Embryonic facial prominence (tissue), 1 donor: ENCODE data around the gene RIMS3.

Source experiments
- DNase-seq: peaks from one replicate; pipeline ENCODE4 v3.0.0-alpha.2; 2016; ENCODE audit errors: extremely low spot score

The RIMS3 gene

DNA sequence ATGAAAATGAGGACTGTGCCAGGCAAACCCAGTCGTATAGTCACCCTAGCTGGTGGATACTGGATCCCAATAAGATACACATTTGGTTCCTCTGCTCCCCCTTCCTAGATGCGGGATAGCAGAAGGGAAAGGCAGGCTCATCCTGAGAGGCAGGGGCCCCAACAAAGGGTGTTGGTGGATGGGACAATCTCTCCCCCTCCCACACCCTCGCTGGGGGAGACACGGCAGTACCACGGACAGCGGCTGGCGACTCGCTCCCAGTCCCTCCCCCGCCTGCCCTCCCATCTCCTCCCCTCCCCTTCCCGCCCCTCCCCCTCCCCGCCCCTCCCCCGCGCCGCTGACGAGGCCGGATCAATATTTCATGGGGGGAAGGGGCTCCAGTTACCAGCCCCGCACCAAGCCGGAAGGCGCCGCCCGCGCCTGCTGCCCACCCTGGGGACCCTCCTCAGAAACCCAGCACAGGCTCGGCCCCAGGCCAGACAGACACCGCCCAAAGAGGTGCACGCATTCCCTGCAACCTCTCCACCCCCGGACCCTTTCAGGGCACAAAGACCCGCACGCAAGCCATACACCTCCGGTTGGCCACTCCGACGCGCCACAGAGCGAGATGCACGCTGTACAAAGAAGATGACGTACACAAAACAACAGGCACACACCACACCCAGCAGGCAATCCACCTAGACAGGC is 11.5 kb downstream of the RIMS3 start:
- no peak for DNase-seq

- DNase-seq, result no peak
Observed at GRCh38 chr1:40652979-40653378, 12.5 kb downstream of the RIMS3 start.

DNA sequence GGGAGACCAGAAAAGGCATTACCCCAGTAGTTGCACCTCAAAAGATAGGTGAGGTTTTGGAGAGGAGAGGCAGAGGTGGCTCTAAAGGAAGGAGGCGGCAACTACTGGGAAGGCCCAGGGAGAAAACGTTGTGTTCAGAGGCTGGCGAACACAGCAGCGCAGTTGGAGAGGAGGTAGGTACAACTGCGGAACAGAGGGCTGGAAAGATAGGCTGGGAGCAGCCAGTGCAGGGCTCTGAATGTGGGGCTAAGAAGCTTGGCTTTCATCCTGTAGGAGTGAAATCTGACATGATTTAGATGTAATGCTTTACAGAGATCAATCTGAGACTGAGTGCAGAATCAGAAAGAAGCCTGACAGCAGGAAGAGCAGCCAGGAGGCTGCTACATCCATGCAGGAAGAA is 13.0 kb downstream of the RIMS3 start:
- DNase-seq, result no peak

- DNase-seq, result no peak
Observed at GRCh38 chr1:40651138-40651857, 14.2 kb downstream of the RIMS3 start.

DNA sequence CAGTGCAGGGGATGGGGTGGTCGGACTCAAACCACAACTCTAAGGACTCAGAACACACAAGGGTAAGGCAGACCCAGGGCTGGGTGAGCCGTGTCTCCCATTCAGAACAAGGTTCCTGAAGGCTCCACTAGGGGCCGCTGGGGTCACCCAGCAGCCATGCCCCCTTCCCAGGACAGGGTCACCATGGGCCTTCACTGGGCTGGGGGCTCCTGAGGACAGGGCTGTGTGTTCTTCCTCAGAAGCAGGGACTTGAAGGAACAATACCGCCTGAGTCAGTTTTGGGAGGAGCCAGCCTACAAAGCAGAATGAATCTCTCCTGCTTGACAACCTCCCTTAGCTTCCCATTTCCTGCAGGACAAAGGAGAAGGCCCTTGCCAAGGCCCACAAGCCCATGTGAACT is 15.4 kb downstream of the RIMS3 start:
- no peak for DNase-seq

DNA sequence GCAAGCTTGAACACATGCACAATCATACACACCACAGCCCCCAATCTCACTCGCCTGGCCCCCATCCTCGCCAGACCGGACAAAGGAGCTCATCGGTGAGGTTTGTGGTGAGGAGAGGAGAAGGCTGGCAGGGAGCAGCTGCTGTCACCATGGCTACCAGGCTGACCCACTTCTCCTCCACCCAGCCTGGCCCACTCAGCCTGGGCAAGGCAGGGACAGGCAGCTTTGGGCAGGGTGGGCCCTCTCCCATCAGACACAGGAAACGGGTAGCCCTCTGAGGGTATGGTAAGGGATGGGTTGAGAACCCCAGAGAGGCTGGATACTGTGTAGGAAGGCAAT is 15.9 kb downstream of the RIMS3 start:
- DNase-seq, result no peak

DNA sequence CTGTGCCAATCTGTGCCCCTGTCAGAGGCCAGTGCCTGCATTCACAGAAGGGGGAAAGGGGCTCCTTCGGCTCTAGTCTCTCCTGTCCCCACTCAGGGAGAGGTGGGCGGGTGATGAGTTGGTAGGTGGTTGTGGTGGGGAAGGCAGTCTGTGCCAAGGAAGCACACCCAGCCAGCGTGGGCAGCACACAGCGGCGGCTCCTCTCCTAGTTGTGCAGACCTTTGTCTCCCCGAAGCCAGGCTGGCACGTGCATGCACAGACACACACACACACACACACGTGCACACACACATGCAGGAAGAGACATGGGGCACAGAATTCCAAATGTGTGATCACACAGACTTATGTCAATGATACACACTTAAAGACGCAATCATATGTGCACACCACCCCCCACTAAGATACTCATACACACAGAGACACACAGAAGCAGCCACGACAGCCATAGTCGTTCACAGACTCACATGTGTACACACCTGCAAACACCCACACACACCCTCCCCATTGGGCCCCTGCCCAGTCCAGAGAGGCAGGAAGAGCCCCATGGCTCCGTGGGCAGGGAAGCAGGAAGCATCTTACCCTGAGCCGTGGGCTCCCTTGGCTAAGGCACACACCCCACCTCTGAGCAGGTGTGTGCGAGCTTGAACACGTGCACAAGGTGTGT is 16.4 kb downstream of the RIMS3 start:
- no peak for DNase-seq

GRCh38 chr1:40648200-40648599 is 17.3 kb downstream of the RIMS3 start:
- no peak for DNase-seq

DNA sequence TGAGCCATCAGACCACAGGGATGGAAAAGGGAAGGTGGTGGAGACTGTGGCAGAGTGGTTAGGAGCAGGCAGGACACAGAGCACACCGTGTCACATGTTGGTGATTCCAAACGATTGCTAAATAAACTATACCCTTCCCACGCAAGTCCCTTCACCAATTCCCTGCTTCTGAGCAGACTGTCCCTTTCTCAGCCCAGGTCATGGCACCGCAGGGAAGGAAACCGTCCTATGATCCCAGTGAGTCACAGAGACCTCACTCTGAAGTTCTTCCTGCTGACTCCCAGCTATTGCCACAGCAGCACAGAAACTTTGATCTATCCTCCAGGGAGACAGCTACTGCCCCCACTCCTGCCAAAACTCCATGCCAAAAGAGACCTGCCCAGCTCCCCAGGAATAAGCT is 19.2 kb downstream of the RIMS3 start:
- no peak for DNase-seq

GRCh38 chr1:40645118-40645680 is 20.3 kb downstream of the RIMS3 start:
- no peak for DNase-seq

DNA sequence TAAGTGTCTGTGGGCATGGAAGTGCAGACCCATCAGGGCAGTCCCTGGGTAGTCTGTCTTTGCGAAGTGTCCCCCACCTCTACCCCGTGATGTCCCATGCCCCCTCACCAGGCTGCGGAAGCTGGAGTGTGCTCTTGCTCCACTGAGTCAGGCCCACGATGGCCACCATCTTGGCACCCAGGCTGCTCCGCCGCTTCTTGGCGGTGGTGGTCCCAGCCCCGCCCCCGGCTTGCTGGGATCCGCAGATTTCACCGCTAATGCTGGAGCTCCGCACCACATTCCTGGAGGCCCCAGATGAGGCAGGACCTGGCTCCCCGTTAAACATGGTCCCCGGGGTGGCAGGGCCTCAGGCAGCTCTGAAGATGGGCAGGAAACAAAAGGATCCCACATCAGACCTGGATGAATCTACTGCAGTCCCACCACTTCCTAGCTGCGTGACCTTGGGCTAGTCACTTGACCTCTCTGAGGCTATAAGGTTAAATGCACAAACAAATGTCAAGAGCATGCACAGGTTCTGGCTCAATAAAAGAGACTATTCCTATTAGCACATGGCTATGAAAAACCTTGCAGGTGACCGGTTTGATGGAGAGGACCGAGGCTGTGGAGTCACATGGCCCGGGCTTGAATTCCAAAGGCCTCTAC is 23.8 kb downstream of the RIMS3 start:
- no peak for DNase-seq

GRCh38 chr1:40640314-40641076 is 25.0 kb downstream of the RIMS3 start:
- DNase-seq, result no peak

DNA sequence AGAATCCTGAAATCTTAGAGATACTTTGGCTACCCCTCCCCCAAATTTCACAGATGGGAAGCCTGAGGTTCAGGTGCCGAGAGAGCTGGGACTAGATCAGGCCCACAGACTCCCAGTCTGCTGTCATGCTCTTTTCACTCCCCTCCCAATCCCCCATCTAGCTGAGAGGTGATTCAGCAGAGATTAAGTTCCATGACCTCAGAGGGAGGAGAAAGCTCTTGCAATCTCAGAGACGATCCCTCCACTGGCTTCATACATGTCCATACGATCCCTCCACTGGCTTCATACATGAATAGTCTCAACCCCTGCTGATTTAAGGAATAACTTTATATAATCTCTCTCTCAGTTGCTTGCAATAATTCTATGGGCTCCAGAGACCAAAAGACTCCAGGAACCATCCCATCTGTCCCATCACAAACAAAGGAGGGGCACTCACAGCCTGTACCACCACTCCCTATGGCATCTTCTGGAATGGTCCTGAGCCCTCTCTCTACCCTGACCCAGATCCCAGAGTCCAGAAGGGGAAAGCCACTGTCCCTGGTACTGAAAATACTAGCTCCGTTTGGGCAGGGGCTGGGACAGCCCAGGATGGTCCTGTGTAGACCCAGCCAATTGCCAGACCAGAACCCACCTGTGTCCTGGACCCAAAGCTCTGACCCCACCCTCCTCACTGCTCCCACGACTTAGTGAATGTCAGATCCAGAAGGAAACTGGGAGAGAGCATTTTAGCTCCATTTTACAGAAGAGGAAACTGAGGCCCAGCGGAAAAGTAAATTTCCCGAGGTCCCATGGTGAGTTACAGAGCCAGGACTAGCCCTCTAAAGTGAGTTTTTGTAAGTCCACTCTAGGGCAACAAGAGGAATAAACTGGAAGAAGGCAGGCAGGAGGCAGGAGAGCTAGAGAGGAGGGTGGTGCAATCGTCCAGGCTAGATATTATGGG is 27.1 kb downstream of the RIMS3 start:
- DNase-seq, result no peak

GRCh38 chr1:40637470-40638007 is 27.9 kb downstream of the RIMS3 start:
- DNase-seq, result no peak

DNA sequence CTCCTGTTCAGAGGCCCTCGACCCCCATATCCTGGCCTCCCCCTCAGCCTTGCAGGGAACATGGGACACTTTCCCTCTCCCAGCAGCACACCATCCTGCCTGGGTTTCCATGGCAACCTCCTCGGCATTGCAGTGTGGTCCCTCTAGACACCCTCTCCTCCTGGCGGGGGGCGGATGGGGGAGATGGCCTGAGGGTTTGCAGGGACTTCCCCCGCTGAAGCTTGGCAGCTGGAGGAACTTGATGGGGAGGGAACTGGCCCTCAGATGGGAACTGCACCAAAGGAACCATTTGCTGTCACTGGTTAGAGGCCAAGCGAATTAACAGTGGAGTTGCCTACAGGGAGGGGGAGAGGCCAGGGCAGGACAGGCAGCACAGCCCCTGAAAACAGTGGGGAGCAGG is 28.7 kb downstream of the RIMS3 start:
- no peak for DNase-seq

DNA sequence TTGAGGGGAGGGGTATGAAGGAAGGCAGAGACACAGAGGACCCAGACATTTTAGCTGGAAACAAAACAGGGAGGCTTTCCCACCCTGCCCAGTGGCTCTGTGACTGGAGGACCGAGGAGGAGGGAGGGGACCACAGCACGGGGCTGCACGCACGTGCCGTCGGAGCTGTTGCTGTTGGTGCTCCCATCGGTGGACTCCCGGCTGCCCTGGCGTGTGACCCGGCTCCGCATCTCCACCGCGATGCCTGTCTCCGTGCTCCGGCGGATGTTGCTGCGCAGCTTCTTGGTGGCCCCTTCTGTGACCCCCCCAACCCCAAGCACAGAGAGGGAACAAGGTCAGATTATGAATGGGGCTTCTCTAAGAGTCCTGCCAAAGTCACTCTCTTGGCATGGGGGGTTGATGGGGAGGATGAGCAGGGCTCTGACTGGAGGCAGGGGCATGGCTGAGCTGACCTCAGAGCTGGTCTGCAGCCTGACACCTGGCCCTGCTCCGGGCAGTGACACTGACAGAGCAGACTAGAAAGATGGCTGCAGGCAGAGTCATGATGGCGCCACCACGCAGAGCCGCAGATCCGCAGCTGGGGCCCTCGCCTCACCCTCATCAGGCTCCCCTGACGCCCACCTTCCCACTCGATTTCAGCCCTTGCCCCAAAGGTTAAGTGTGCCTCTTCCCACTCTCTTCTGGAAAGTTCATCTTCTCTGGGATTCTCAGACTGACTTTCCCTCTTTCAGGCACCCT is 29.6 kb downstream of the RIMS3 start:
- DNase-seq, result no peak

GRCh38 chr1:40634901-40635655 is 30.4 kb downstream of the RIMS3 start:
- DNase-seq, result no peak

DNA sequence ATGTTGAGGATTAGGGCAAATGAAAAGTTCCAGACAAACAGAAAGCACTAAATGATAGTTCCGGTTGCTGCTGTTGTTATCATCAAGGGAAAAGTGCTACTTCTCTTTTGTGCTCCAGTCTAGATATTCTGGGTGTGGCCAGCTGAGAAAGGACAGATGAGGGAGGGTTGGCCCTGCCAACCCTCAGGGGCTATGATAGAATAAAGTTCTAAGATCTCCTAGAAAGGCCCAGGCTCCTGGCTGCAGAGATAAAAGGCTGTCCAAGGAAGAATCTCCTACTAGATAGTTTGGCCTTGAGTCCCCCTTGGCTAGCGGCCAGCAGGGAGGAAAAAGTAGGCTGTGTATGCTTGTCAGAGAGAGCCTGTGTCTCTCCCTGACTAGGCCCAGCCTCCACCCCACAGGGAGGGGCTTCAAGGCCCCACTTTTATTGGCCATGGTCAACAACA is 31.5 kb downstream of the RIMS3 start:
- no peak for DNase-seq

GRCh38 chr1:40633523-40633922 is 32.0 kb downstream of the RIMS3 start:
- no peak for DNase-seq
